H4 (cell line): Measurements from ENCODE around the gene CYTH1. TPM values are rescaled to one million over a fixed set of nuclear protein-coding genes. Genes with fewer than 3 reads are reported as not detected.

ENCODE experiments used
- DNase-seq: peaks from one replicate; pipeline ENCODE4 v3.0.0-alpha.2; 2015; ENCODE audit warnings: low spot score
- total RNA-seq: library from RNA; depleted of rRNA; stranded (reverse); fragments of >200 nt; shearing (Covaris generic); gene quantifications from 2 replicates; pipeline ENCODE4 v1.2.3, GENCODE V29; 2014

The CYTH1 gene
- total RNA-seq, 1 experiment from 2014 or later, result 9.7 TPM

- no peak for DNase-seq
Measured at GRCh38 chr17:78650093-78650715, 131.9 kb downstream of the CYTH1 start.

GRCh38 chr17:78648293-78648692 lies 133.8 kb downstream of the CYTH1 start:
- no peak for DNase-seq

- DNase-seq, result no peak
Measured at GRCh38 chr17:78647032-78647431, 135.0 kb downstream of the CYTH1 start.

- DNase-seq, result no peak
Measured at GRCh38 chr17:78645421-78646295, 136.4 kb downstream of the CYTH1 start.

- no peak for DNase-seq
Measured at GRCh38 chr17:78644931-78645351, 137.1 kb downstream of the CYTH1 start.

GRCh38 chr17:78644224-78644623 lies 137.8 kb downstream of the CYTH1 start:
- DNase-seq, result no peak

GRCh38 chr17:78643326-78643725 lies 138.7 kb downstream of the CYTH1 start:
- no peak for DNase-seq

- DNase-seq, result no peak
Measured at GRCh38 chr17:78642707-78643106, 139.4 kb downstream of the CYTH1 start.

GRCh38 chr17:78641666-78642065 lies 140.4 kb downstream of the CYTH1 start:
- no peak for DNase-seq

- DNase-seq, result no peak
Measured at GRCh38 chr17:78641243-78641642, 140.8 kb downstream of the CYTH1 start.

GRCh38 chr17:78640700-78641099 lies 141.4 kb downstream of the CYTH1 start:
- no peak for DNase-seq

- DNase-seq, result no peak
Measured at GRCh38 chr17:78637643-78638420, 144.2 kb downstream of the CYTH1 start.

GRCh38 chr17:78637146-78637545 lies 144.9 kb downstream of the CYTH1 start:
- no peak for DNase-seq

GRCh38 chr17:78634154-78634553 lies 147.9 kb downstream of the CYTH1 start:
- DNase-seq, result no peak

- no peak for DNase-seq
Measured at GRCh38 chr17:78629436-78629995, 152.6 kb downstream of the CYTH1 start.

- no peak for DNase-seq
Measured at GRCh38 chr17:78628547-78629435, 153.3 kb downstream of the CYTH1 start.

- no peak for DNase-seq
Measured at GRCh38 chr17:78624324-78625151, 157.5 kb downstream of the CYTH1 start.
